ENCODE measurements around the gene ITGA11. TPM values are rescaled to one million over a fixed set of nuclear protein-coding genes. Genes with fewer than 3 reads are reported as not detected.

ITGA11 gene
- polyA plus RNA-seq, 1 of the 3 experiments (the other 2 are of a cell fraction): 0.49 TPM

DNA sequence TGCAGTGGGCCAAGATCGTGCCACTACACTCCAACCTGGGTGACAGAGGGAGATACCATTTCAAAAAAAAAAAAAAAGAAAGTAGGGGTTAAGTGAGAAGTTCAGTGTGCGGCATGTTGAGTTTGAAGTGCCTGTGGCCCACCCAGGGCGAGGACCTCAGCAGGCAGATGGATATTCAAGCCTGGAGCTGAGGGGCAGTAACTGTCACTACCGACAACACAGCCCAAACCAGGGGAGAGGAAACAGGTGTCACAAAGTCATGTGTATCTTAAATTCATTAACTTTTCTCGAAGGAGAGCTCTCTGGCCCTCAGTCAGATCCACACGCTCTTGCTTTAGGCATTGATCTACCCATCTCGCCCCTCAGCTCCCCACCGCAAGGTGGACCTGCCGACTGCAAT is 109.2 kb downstream of the ITGA11 start:
- H3K9ac ChIP-seq: no peak overlapping the region
- ChIA-PET POLR2A (no interaction called here), CTCF (interaction anchor here (1.1 to 2.4 kb wide), 3 partner anchors 16 to 61 kb away, joined by 3 to 12 read pairs (median 4); no protein-coding TSS in a partner anchor)
- H3K9me3 ChIP-seq: no peaks in the 10 kb centered on the region
- no peaks in the 10 kb centered on the region for H3K36me3 ChIP-seq (replicated peaks in 1 of 2; ENCODE audit: control insufficient read depth in 1 of 2, insufficient read depth in 2 of 2, low read length in 1 of 2)
- H3F3A ChIP-seq (replicated peaks; ENCODE audit: insufficient read depth): no peaks in the 10 kb centered on the region
- no peaks in the 10 kb centered on the region for H3K79me2 ChIP-seq (ENCODE audit: insufficient read depth)
- H3K4me1 ChIP-seq (ENCODE audit: control insufficient read depth in 1 of 2, insufficient read depth in 2 of 2, low read depth in 1 of 2, low read length in 1 of 2): no peaks in the 10 kb centered on the region
- H2AFZ ChIP-seq (ENCODE audit: low read depth): no peak overlapping the region
- H3K27ac ChIP-seq (ENCODE audit: low read depth in 2 of 2, low read length in 1 of 2): no peak overlapping the region
- no peak for TF ChIP-seq RAD21 (IDR thresholded peaks at IDR 0.05; ENCODE audit: low read length)
- no peak for TF ChIP-seq POLR2AphosphoS5 (IDR thresholded peaks at IDR 0.05; ENCODE audit: low read depth, low read length)
- no peaks in the 10 kb centered on the region for H3K27me3 ChIP-seq (ENCODE audit: insufficient read depth)
- no peak overlapping the region for H3K4me3 ChIP-seq (ENCODE audit: low read depth in 2 of 2, low read length in 1 of 2)
- H3K4me2 ChIP-seq: no peak overlapping the region
- no peaks in the 10 kb centered on the region for H3K9me2 ChIP-seq
- DNase-seq: no peak
- H4K20me1 ChIP-seq (ENCODE audit: insufficient read depth): no peaks in the 10 kb centered on the region
- WGBS (ENCODE audit: low lambda C conversion rate): 79% methylated on average over 8 of the region's 9 CpGs

DNA sequence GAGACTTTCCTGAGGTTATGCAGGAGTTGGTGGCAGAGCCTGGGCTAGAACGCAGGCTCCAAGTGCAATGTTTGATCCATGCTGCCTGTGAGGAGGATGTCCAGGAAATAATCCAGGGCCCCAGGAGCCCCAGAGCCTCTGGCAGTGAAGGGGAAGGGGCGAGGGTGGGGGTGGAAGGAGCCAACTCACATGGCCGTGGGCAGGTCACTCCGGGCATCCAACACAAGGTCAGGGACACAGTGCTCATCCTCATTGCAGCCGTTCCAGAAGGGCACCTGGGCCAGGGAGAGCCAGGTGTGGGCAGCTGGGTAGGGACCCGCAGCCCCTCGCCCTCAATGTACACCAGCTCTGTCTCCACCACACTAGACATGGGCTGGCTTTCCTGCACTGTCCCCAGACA is 110.7 kb downstream of the ITGA11 start:
- H3K36me3 ChIP-seq (replicated peaks in 1 of 2; ENCODE audit: control insufficient read depth in 1 of 2, insufficient read depth in 2 of 2, low read length in 1 of 2): no peaks in the 10 kb centered on the region
- ChIA-PET POLR2A (no interaction called here), CTCF (interaction anchor here (1.4 to 8.0 kb wide), 2 partner anchors 15 to 26 kb away, joined by 4 to 75 read pairs; no protein-coding TSS in a partner anchor)

More for the DNA sequence above, 110.7 kb downstream of the ITGA11 start:
- no peak for DNase-seq
- TF ChIP-seq, protein P1, sequence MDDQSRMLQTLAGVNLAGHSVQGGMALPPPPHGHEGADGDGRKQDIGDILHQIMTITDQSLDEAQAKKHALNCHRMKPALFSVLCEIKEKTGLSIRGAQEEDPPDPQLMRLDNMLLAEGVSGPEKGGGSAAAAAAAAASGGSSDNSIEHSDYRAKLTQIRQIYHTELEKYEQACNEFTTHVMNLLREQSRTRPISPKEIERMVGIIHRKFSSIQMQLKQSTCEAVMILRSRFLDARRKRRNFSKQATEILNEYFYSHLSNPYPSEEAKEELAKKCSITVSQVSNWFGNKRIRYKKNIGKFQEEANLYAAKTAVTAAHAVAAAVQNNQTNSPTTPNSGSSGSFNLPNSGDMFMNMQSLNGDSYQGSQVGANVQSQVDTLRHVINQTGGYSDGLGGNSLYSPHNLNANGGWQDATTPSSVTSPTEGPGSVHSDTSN (IDR thresholded peaks at IDR 0.05): no peak
- TF ChIP-seq ELF1 (IDR thresholded peaks at IDR 0.05): no peak
- no peak for TF ChIP-seq RAD21 (IDR thresholded peaks at IDR 0.05; ENCODE audit: low read length)
- TF ChIP-seq NFIC (IDR thresholded peaks at IDR 0.05; ENCODE audit: borderline replicate concordance): no peak
- TF ChIP-seq EP300 (IDR thresholded peaks at IDR 0.05; ENCODE audit: borderline replicate concordance in 1 of 2, low read depth in 1 of 2, low read length in 1 of 2): no peak
- TF ChIP-seq NRF1 (IDR thresholded peaks at IDR 0.05; ENCODE audit: low read depth, low read length): no peak
- TF ChIP-seq FOXM1 (IDR thresholded peaks at IDR 0.05; ENCODE audit: low read depth): no peak
- no peak for TF ChIP-seq RFX5 (IDR thresholded peaks at IDR 0.05; ENCODE audit: low read length)
- no peak for TF ChIP-seq POLR2AphosphoS5 (IDR thresholded peaks at IDR 0.05; ENCODE audit: low read depth, low read length)
- TF ChIP-seq, protein P2, sequence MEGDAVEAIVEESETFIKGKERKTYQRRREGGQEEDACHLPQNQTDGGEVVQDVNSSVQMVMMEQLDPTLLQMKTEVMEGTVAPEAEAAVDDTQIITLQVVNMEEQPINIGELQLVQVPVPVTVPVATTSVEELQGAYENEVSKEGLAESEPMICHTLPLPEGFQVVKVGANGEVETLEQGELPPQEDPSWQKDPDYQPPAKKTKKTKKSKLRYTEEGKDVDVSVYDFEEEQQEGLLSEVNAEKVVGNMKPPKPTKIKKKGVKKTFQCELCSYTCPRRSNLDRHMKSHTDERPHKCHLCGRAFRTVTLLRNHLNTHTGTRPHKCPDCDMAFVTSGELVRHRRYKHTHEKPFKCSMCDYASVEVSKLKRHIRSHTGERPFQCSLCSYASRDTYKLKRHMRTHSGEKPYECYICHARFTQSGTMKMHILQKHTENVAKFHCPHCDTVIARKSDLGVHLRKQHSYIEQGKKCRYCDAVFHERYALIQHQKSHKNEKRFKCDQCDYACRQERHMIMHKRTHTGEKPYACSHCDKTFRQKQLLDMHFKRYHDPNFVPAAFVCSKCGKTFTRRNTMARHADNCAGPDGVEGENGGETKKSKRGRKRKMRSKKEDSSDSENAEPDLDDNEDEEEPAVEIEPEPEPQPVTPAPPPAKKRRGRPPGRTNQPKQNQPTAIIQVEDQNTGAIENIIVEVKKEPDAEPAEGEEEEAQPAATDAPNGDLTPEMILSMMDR (IDR thresholded peaks at IDR 0.05): no peak
- TF ChIP-seq JUND (IDR thresholded peaks at IDR 0.05): no peak
- no peak for TF ChIP-seq GABPA (IDR thresholded peaks at IDR 0.05; ENCODE audit: low read depth)
- Histone ChIP-seq H3K27ac (ENCODE audit: low read depth in 2 of 2, low read length in 1 of 2) (no peak overlapping the region), H3K9me2 (no peaks in the 10 kb centered on the region), H3K4me3 (ENCODE audit: low read depth in 2 of 2, low read length in 1 of 2) (no peak overlapping the region), H3K4me1 (ENCODE audit: control insufficient read depth in 1 of 2, insufficient read depth in 2 of 2, low read depth in 1 of 2, low read length in 1 of 2) (no peaks in the 10 kb centered on the region), H3F3A (replicated peaks; ENCODE audit: insufficient read depth) (no peaks in the 10 kb centered on the region), H3K4me2 (no peak overlapping the region), H3K9me3 (no peaks in the 10 kb centered on the region), H4K20me1 (ENCODE audit: insufficient read depth) (no peaks in the 10 kb centered on the region), H3K79me2 (ENCODE audit: insufficient read depth) (no peaks in the 10 kb centered on the region), H2AFZ (ENCODE audit: low read depth) (no peak overlapping the region), H3K9ac (no peak overlapping the region), H3K27me3 (ENCODE audit: insufficient read depth) (no peaks in the 10 kb centered on the region)
- 71% methylated on average over 1 of the region's 7 CpGs for WGBS (ENCODE audit: low lambda C conversion rate)

All from SK-N-SH (cell line).